ENCODE measurements around the gene SFRP2. TPM values are rescaled to one million over a fixed set of nuclear protein-coding genes. Genes with fewer than 3 reads are reported as not detected.

SFRP2 gene
- total and polyA plus RNA-seq, 2 donors (not counting 1 experiment from before 2014, with no cell fraction given), result not detected

GRCh38 chr4:153764601-153765368 is 24.1 kb downstream of the SFRP2 start:
- H3K4me1 Mint-ChIP-seq, result no peaks in the 10 kb centered on the region
- no peak overlapping the region for H3K4me3 Mint-ChIP-seq
- H3K27ac Mint-ChIP-seq, result no peak overlapping the region
- H3K9me3 Mint-ChIP-seq (ENCODE audit: insufficient read depth), result peaks cover 2% of the 10 kb centered on the region
- Histone ChIP-seq H3K4me2 (replicated peaks; ENCODE audit: low read depth, low read length, poor library complexity, severe bottlenecking) (no peak overlapping the region), H3K4me1 (ENCODE audit: control insufficient read depth in 2 of 2, insufficient read depth in 2 of 2, low read length in 2 of 2) (peaks cover 0 to 6% of the 10 kb centered on the region in 2 donors), H3K27me3 (replicated peaks in 1 of 4; ENCODE audit: control extremely low read depth in 1 of 4, control insufficient read depth in 3 of 4, insufficient read depth in 4 of 4, low read length in 3 of 4) (peaks cover 0 to 35% (median 14%) of the 10 kb centered on the region in 4 experiments), H2AFZ (ENCODE audit: insufficient read depth, low read depth, low read length, poor library complexity, severe bottlenecking) (no peak overlapping the region), H3K9ac (ENCODE audit: low read length) (no peak overlapping the region), H3K27ac (ENCODE audit: low read length in 2 of 2) (no peak overlapping the region), H4K20me1 (ENCODE audit: control insufficient read depth, insufficient read depth, low read length, poor library complexity, severe bottlenecking) (no peaks in the 10 kb centered on the region), H3K79me2 (ENCODE audit: control insufficient read depth, insufficient read depth, low read length) (no peaks in the 10 kb centered on the region), H3K9me3 (ENCODE audit: control extremely low read depth in 1 of 3, control insufficient read depth in 2 of 3, insufficient read depth in 1 of 3, low read length in 2 of 3) (peaks cover 0 to 2% (median 0%) of the 10 kb centered on the region in 3 donors), H3K4me3 (ENCODE audit: control extremely low read depth in 1 of 5, extremely low read depth in 1 of 5, insufficient read depth in 1 of 5, low read depth in 2 of 5, low read length in 4 of 5) (no peak overlapping the region), H3K36me3 (replicated peaks in 1 of 2; ENCODE audit: control extremely low read depth in 1 of 2, control insufficient read depth in 1 of 2, extremely low read depth in 1 of 2, insufficient read depth in 2 of 2, low read length in 1 of 2) (no peaks in the 10 kb centered on the region)
- ATAC-seq (ENCODE audit: low read depth) (no peak), DNase-seq (no peak)
- ChIA-PET POLR2A (no interaction called here), CTCF (interaction anchor here (0.8 to 1.2 kb wide), 2 partner anchors 14 to 23 kb away, joined by 3 read pairs; no protein-coding TSS in a partner anchor)
- no peak for TF ChIP-seq EZH2 (IDR thresholded peaks at IDR 0.05; ENCODE audit: borderline replicate concordance, insufficient read depth, low read depth, low read length, poor library complexity, severe bottlenecking)
- no peak for TF ChIP-seq CTCF (IDR thresholded peaks at IDR 0.05)
- 94% methylated on average over 4 of the region's 5 CpGs for WGBS (ENCODE audit: insufficient coverage)
- H3K27me3 Mint-ChIP-seq, result peaks cover 38% of the 10 kb centered on the region
- intact Hi-C loops (cut with micrococcal nuclease), result no loop called here

GRCh38 chr4:153763404-153763803 is 25.5 kb downstream of the SFRP2 start:
- Histone ChIP-seq H3K4me1 (ENCODE audit: control insufficient read depth in 2 of 2, insufficient read depth in 2 of 2, low read length in 2 of 2) (peaks cover 3 to 14% of the 10 kb centered on the region in 2 donors), H3K9me3 (ENCODE audit: control extremely low read depth in 1 of 3, control insufficient read depth in 2 of 3, insufficient read depth in 1 of 3, low read length in 2 of 3) (peaks cover 0 to 3% (median 2%) of the 10 kb centered on the region in 3 donors), H4K20me1 (ENCODE audit: control insufficient read depth, insufficient read depth, low read length, poor library complexity, severe bottlenecking) (no peaks in the 10 kb centered on the region), H3K4me2 (replicated peaks; ENCODE audit: low read depth, low read length, poor library complexity, severe bottlenecking) (no peak overlapping the region), H3K27ac (ENCODE audit: low read length in 2 of 2) (no peak overlapping the region), H3K9ac (ENCODE audit: low read length) (no peak overlapping the region), H3K27me3 (replicated peaks in 1 of 4; ENCODE audit: control extremely low read depth in 1 of 4, control insufficient read depth in 3 of 4, insufficient read depth in 4 of 4, low read length in 3 of 4) (peaks cover 0 to 46% (median 23%) of the 10 kb centered on the region in 4 experiments), H3K79me2 (ENCODE audit: control insufficient read depth, insufficient read depth, low read length) (no peaks in the 10 kb centered on the region), H2AFZ (ENCODE audit: insufficient read depth, low read depth, low read length, poor library complexity, severe bottlenecking) (no peak overlapping the region), H3K36me3 (replicated peaks in 1 of 2; ENCODE audit: control extremely low read depth in 1 of 2, control insufficient read depth in 1 of 2, extremely low read depth in 1 of 2, insufficient read depth in 2 of 2, low read length in 1 of 2) (no peaks in the 10 kb centered on the region), H3K4me3 (ENCODE audit: control extremely low read depth in 1 of 5, extremely low read depth in 1 of 5, insufficient read depth in 1 of 5, low read depth in 2 of 5, low read length in 4 of 5) (no peak overlapping the region)
- no peak overlapping the region for H3K27ac Mint-ChIP-seq
- H3K4me3 Mint-ChIP-seq, result no peak overlapping the region
- WGBS (ENCODE audit: insufficient coverage), result 100% methylated on average over 1 of the region's 1 CpG
- TF ChIP-seq EZH2 (IDR thresholded peaks at IDR 0.05; ENCODE audit: borderline replicate concordance, insufficient read depth, low read depth, low read length, poor library complexity, severe bottlenecking), result no peak
- no peak for TF ChIP-seq CTCF (IDR thresholded peaks at IDR 0.05)
- H3K27me3 Mint-ChIP-seq, result peaks cover 43% of the 10 kb centered on the region
- H3K4me1 Mint-ChIP-seq, result peaks cover 4% of the 10 kb centered on the region
- ATAC-seq (ENCODE audit: low read depth) (no peak), DNase-seq (no peak)
- ChIA-PET CTCF (no interaction called here), POLR2A (no interaction called here)
- intact Hi-C loops (cut with micrococcal nuclease), result no loop called here
- peaks cover 2% of the 10 kb centered on the region for H3K9me3 Mint-ChIP-seq (ENCODE audit: insufficient read depth)
